ENCODE measurements around the gene EGFL7. TPM values are rescaled to one million over a fixed set of nuclear protein-coding genes. Genes with fewer than 3 reads are reported as not detected.
"Not testable (repeated sequence)": the region's sequence is repeated elsewhere in the genome, so short reads cannot be mapped to it uniquely, and the experiment has no call there.

The EGFL7 gene
- polyA plus RNA-seq, 6 donors from 2014 or later = 0.33 TPM; not detected in 4

DNA sequence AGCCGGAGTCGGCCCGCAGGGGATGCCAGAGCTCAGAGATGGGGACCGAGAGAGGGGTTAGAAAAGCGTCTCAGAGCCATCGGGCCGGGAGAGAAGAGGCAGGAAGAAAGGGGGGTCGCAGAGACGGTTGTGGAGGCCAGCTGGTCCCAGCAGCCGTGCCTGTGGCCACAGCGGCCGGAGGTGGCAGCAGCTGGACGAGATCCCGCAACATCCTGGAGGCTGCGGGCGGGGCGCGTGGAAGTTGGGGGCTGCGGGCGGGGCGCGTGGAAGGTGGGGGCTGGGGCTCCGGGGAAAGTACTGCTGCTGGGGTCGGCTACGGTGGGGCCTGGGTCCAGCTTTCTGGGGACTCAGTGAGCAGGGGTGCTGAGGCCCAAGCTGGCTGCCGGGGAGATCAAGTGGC, 34.4 kb upstream of the EGFL7 start:
- Mint-ChIP-seq H3K4me3 (no peak overlapping the region), H3K27ac (no peak overlapping the region), H3K36me3 (no peaks in the 10 kb centered on the region), H3K4me1 (peaks cover 5 to 26% (median 15%) of the 10 kb centered on the region in 3 donors), H3K27me3 (peaks cover 5 to 41% (median 30%) of the 10 kb centered on the region in 3 donors), H3K9me3 (no peaks in the 10 kb centered on the region)
- ATAC-seq (ENCODE audit: low read depth in 2 of 2) = no peak
- DNase-seq = no peak

DNA sequence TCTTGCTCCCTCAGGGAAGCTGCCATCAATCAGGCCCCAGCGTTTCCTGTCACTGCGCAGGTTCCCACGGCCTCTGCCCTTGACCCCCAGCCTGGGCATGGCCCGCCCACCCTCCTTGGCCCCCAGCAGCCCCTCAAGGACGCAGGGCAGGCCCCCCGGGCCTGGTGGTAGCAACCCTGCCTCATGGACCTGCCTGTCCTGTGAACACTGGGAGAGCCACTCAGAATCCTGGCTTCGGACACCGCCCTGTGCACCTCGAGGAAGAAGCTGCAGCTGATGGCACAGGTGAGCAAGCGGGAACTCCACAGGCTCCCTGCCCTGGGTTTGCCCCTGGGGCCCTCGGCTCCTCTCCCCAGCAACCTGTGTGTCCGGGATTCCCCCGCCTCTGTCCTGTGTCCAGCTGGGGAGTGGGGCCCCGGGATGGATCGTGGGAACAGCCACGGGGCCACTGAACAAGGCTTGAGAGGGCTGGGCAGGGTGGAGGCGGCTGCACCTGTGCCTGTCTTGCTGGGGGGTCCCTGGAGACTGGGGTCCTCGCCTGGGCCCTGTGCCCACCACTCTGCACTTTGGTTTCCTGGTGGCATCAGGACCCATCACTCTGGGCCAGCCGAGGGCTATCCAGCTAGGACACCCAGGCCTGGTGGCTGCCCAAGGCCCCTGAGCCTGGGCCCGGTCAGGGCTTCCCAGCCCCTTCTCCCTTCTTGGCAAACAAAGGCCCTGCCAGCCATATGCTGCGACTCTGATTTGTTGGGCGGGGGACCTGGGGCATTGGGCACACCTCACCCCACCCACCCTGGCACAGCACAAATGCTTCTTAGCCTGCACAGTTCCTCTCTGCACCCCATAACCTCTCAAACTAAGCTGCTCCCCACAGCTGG, 33.5 kb upstream of the EGFL7 start:
- no peak overlapping the region for H3K4me3 Mint-ChIP-seq
- H3K4me1 Mint-ChIP-seq = peaks cover 5 to 26% (median 15%) of the 10 kb centered on the region in 3 donors
- H3K9me3 Mint-ChIP-seq = no peaks in the 10 kb centered on the region
- ATAC-seq (ENCODE audit: low read depth in 2 of 2) = no peak
- no peak overlapping the region for H3K27ac Mint-ChIP-seq
- DNase-seq = no peak
- no peaks in the 10 kb centered on the region for H3K36me3 Mint-ChIP-seq
- peaks cover 5 to 39% (median 30%) of the 10 kb centered on the region in 3 donors for H3K27me3 Mint-ChIP-seq

DNA sequence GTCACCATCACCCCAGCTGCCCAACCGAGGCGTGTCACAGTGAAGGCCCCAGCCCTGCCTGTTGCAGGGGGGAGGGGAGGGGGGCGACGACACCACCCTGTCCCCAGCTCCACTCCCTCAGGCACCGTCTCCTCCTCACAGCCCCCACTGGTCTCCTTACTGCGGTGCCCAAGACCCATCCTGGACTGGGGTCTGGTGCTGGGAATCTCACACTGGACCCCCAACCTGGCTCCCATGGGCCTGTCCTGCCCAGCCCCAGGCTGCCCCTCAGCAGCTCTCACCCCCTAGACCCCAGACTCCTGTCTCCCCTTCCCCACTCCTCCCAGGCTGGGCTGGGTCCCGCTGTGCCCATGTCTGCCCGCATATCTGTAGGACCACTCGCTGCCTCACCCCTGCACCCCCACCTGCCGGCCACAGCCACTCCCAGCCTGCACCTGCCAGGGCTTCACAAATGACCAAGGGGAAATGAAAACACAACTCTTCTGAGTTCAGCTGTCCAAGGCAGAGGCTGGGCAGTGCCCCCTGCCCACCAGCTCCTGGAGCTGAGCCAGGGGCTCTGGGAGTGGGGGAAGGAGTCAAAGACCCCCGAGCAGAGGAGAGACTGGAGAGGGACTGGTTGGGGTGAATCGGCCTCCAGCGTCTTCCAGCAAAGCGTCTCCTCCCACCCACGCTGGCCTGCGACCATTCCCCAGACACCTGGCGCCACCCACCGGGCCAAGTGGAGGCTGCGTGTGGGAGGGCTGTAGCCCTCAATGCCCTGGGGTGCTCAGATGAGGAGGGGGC, 32.6 kb upstream of the EGFL7 start:
- DNase-seq (peak; percentile 63), ATAC-seq (ENCODE audit: low read depth in 2 of 2) (peak; percentile 67 to 69)
- no peaks in the 10 kb centered on the region for H3K9me3 Mint-ChIP-seq
- no peak overlapping the region for H3K27ac Mint-ChIP-seq
- H3K36me3 Mint-ChIP-seq = no peaks in the 10 kb centered on the region
- peaks cover 5 to 26% (median 15%) of the 10 kb centered on the region in 3 donors for H3K4me1 Mint-ChIP-seq
- H3K27me3 Mint-ChIP-seq = peaks cover 9 to 44% (median 38%) of the 10 kb centered on the region in 3 donors
- H3K4me3 Mint-ChIP-seq = no peak overlapping the region

DNA sequence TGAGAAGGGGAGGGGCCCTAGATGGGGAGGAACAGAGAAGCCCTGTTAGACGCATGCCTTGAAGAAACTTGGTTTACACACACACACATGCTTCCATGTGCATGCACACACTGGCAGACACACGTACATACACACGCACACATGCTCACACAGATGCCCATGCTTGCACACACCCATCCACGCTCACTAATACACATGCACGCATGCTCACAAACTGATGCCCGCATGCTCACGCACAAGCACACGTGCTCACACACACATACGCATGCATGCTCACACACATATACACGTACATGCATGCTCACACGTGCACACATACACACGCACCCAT, 32.1 kb upstream of the EGFL7 start:
- no peak overlapping the region for H3K27ac Mint-ChIP-seq

DNA sequence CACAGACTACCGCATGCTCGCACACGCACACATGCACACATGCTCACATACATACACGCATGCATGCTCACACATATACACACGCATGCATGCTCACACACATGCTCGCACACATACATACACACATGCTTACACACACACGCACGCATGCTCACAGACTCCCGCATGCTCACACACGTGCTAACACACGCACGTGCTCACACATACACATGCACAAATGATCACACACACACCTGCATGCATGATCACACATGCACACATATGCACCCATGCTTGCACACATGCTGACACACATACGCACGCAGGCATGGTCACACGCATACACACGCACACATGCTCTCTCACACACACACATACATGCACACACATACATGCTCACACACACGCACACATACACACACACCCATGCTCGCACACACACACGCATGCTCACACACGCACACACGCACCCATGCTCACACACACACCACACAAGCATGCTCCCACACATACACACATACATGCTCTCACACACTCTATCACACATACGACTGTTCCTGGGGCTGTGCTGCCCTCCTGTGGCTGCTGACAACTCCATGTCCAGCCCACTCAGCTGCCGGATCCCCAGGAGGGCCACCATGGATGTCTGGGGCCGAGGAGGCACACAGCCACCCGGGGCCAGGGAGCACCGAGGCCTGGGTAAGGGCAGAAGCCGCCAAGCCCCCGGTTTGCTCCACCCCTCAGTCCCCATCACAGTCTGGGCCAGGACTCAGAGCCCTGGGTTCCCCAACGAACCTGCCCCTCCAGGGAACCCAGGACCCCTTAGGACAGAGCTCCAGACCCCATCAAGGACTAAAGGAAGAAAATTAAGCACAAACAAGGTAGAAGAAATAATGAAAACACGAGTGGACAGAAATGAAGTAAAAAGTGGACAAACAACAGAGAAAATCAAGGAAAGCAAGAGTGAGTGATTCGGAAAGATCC, 31.4 kb upstream of the EGFL7 start:
- H3K27ac Mint-ChIP-seq = no peak overlapping the region
- no peak overlapping the region for H3K4me3 Mint-ChIP-seq
- ATAC-seq (ENCODE audit: low read depth in 2 of 2) (peak; percentile 91 to 94), DNase-seq (peak; percentile 77)
- H3K27me3 Mint-ChIP-seq = peaks cover 4 to 36% (median 33%) of the 10 kb centered on the region in 3 donors
- H3K9me3 Mint-ChIP-seq = no peaks in the 10 kb centered on the region
- H3K4me1 Mint-ChIP-seq = peaks cover 2 to 18% (median 9%) of the 10 kb centered on the region in 3 donors
- H3K36me3 Mint-ChIP-seq = no peaks in the 10 kb centered on the region

More for the DNA sequence above, 32.1 kb upstream of the EGFL7 start:
- Mint-ChIP-seq H3K9me3 (no peaks in the 10 kb centered on the region), H3K27me3 (peaks cover 6 to 40% (median 36%) of the 10 kb centered on the region in 3 donors), H3K36me3 (no peaks in the 10 kb centered on the region), H3K4me1 (peaks cover 2 to 22% (median 11%) of the 10 kb centered on the region in 3 donors), H3K4me3 (no peak overlapping the region)
- ATAC-seq (ENCODE audit: low read depth in 2 of 2) (no peak), DNase-seq (no peak)

DNA sequence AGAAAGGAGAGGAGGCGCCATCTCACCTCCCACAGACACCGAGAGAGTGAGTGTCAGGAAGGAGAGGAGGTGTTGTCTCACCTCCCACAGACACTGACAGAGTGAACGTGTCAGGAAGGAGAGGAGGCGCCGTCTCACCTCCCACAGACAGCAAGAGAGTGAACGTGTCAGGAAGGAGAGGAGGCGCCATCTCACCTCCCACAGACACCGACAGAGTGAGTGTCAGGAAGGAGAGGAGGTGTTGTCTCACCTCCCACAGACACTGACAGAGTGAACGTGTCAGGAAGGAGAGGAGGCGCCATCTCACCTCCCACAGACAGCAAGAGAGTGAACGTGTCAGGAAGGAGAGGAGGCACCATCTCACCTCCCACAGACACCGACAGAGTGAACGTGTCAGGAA, 30.6 kb upstream of the EGFL7 start:
- ATAC-seq (ENCODE audit: low read depth in 2 of 2); H3K9me3 Mint-ChIP-seq; H3K36me3 Mint-ChIP-seq; DNase-seq; H3K4me3 Mint-ChIP-seq; H3K27ac Mint-ChIP-seq: not testable (repeated sequence)
- peaks cover 4 to 36% (median 33%) of the 10 kb centered on the region in 3 donors for H3K27me3 Mint-ChIP-seq
- H3K4me1 Mint-ChIP-seq = peaks cover 2 to 18% (median 9%) of the 10 kb centered on the region in 3 donors

DNA sequence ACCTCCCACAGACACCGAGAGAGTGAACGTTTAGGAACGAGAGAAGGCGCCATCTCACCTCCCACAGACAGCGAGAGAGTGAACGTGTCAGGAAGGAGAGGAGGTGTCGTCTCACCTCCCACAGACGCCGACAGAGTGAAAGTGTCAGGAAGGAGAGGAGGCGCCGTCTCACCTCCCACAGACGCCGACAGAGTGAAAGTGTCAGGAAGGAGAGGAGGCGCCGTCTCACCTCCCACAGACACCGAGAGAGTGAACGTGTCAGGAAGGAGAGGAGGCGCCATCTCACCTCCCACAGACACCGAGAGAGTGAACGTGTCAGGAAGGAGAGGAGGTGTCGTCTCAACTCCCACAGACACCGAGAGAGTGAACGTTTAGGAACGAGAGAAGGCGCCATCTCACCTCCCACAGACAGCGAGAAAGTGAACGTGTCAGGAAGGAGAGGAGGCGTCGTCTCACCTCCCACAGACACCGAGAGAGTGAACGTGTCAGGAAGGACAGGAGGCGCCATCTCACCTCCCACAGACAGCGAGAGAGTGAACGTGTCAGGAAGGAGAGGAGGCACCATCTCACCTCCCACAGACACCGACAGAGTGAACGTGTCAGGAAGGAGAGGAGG, 30.1 kb upstream of the EGFL7 start:
- not testable (repeated sequence) for H3K36me3 Mint-ChIP-seq; H3K9me3 Mint-ChIP-seq; H3K4me3 Mint-ChIP-seq; DNase-seq; ATAC-seq (ENCODE audit: low read depth in 2 of 2); H3K27ac Mint-ChIP-seq
- Mint-ChIP-seq H3K27me3 (peaks cover 4 to 32% (median 29%) of the 10 kb centered on the region in 3 donors), H3K4me1 (peaks cover 2 to 16% (median 9%) of the 10 kb centered on the region in 3 donors)

DNA sequence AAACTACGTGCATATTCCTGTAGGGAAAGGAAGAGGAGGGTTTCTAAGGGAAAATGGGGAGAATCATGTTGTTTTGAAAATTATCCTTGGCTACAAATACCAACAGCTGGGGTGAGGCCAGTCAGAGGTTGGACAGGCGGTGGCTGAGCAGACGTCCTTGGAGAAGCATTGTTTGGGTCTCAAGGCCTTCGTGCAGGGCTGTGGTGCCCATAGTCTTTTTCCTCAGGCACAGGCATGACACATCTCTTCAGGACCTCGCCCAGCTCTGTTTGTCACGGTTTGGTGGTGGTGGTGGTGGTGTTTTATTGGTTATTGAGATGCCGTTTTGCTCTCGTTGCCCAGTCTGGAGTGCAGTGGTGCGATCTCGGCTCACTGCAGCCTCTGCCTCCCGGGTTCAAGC, 27.8 kb upstream of the EGFL7 start:
- DNase-seq (no peak), ATAC-seq (ENCODE audit: low read depth in 2 of 2) (no peak)
- no peaks in the 10 kb centered on the region for H3K36me3 Mint-ChIP-seq
- H3K4me1 Mint-ChIP-seq = peaks cover 0 to 6% (median 6%) of the 10 kb centered on the region in 3 donors
- H3K27me3 Mint-ChIP-seq = peaks cover 4 to 14% (median 11%) of the 10 kb centered on the region in 3 donors
- H3K4me3 Mint-ChIP-seq = no peak overlapping the region
- no peaks in the 10 kb centered on the region for H3K9me3 Mint-ChIP-seq
- H3K27ac Mint-ChIP-seq = peak overlapping the region in 3 of 6 donors; percentile 51 to 57 (median 56)

DNA sequence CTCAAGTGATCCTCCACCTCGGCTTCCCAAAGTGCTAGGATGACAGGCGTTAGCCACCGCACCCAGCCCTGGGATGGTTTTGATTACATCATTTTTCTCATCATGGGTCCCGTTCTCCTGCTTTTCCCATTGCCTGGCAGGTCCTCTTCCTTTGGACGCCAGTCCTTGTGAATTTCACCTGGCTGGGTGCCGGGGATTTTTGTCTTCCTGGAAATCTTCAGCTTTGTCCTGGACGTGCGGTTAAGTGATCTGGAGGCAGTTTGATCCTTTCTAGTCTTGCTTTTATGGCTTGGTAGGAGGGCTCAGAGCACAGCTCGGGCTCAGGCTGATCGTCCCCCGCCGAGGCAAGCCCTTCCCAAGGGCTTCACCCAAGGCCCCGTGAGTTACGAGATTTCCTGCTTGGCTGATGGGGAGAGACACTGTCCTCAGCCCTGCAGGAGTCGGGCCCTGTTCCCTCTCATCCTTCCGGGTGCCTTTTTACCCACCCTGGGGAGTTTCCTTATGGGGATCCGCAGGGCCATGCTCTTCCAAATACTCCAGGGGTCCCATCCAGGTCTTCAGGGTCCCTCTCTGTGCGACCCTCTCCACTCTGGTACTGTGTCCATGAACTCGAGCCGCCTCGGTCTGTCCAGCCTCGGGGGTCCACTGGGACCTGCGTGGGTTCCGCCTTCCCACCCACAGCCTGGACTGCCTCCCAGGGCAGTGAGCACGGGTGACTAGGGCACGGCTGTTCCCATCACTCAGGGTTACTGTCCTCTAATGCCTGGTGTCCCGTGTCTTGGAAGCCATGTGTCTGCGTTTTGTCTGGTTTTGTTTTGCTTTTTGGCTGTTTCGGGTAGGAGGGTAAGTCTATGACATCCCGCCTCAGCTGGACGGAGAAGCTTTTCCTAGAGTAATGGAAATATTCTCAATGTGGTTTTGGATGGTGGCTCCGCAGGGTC, 22.3 kb upstream of the EGFL7 start:
- H3K27ac Mint-ChIP-seq = no peak overlapping the region
- peaks cover 0 to 16% (median 8%) of the 10 kb centered on the region in 3 donors for H3K27me3 Mint-ChIP-seq
- H3K4me1 Mint-ChIP-seq = peaks cover 0 to 14% (median 7%) of the 10 kb centered on the region in 3 donors
- no peaks in the 10 kb centered on the region for H3K36me3 Mint-ChIP-seq
- H3K4me3 Mint-ChIP-seq = no peak overlapping the region
- ATAC-seq (ENCODE audit: low read depth in 2 of 2) = no peak
- no peak for DNase-seq
- peaks cover 0 to 2% (median 0%) of the 10 kb centered on the region in 7 donors for H3K9me3 Mint-ChIP-seq

DNA sequence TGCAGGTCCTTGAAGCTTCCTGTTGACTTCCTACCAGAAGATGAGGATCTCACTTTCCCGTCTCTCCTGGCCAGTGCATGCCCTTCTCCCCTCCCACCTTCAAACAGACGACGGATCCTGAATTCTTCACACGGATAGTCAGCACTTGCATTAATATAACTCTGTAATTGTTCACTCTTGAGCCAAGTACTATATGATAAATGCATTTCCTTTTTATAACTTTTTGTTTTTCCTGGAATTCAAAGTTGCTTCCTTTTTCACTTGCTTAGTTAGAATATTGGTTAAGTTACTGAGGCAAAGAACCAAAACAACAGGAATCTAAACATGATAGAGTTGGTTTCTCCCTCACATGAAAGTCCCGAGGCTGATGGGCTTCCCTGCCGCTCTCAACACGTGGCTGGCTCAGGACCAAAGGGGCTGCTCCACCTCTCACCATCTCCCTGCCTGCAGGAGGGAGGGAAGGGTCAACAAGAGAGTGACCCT, 20.2 kb upstream of the EGFL7 start:
- Mint-ChIP-seq H3K9me3 (peaks cover 0 to 2% (median 0%) of the 10 kb centered on the region in 7 donors), H3K4me3 (no peak overlapping the region), H3K4me1 (peaks cover 5 to 28% (median 11%) of the 10 kb centered on the region in 3 donors), H3K36me3 (no peaks in the 10 kb centered on the region), H3K27ac (peak overlapping the region in 1 of 6 donors; percentile 49), H3K27me3 (peaks cover 7 to 30% (median 8%) of the 10 kb centered on the region in 3 donors)
- DNase-seq = no peak
- no peak for ATAC-seq (ENCODE audit: low read depth in 2 of 2)

DNA sequence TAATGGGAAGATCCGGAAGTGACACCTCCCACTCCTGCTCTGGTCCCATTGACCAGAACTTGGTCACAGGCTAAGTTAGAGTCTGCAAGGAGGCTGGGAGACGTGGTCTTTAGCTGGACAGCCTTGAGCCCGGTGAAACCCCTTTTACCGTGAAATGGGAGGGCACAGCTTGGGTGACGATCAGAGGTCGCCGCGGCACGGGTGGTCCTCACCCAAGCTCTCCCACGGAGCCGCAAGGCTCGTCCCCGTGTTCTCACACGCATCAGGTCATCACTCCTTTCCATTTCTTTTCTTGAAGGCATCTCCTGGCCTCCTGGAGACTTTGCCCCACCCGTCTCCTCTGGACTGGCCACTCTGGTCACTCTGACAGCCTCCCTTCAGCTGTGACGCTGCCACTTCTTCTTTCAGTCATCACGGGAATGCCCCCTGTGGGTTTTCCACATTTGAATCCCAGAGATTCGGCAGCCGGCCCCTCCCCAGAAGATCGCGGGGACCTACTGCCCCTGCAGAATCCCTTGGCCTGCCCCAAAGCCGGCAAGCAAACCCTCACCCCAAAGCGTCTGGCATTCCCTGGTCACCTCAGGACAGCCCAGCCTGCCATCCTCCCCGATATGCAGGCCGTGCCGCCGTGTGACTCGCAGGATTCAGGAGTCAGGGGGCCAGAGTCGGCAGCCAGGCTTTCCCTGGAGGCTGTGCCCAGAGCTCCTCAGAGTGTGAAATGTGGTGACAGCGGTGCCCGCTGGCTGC, 18.9 kb upstream of the EGFL7 start:
- Mint-ChIP-seq H3K4me3 (peak overlapping the region in 6 of 8 donors; percentile 16 to 71 (median 58)), H3K36me3 (no peaks in the 10 kb centered on the region), H3K27me3 (peaks cover 7 to 30% (median 8%) of the 10 kb centered on the region in 3 donors), H3K9me3 (peaks cover 0 to 2% (median 0%) of the 10 kb centered on the region in 7 donors), H3K27ac (no peak overlapping the region), H3K4me1 (peaks cover 5 to 28% (median 12%) of the 10 kb centered on the region in 3 donors)
- ATAC-seq (ENCODE audit: low read depth in 2 of 2) (no peak), DNase-seq (no peak)

Measured in naive B cell (primary cell).